HEK293T (cell line): ENCODE results near the gene VASP.

ENCODE experiments used
- BHLHE40 ChIP-seq: fragments of 450-650 bp; IDR thresholded peaks from 2 replicates; pipeline ENCODE4 v1.6.1; 2016; ENCODE audit warnings: mild to moderate bottlenecking, moderate library complexity, borderline replicate concordance
- ELF4 ChIP-seq: fragments of 450-650 bp; IDR thresholded peaks from 2 replicates; pipeline ENCODE4 v1.6.1; 2017; ENCODE audit warnings: antibody characterized with exemption
- FOXA1 ChIP-seq: fragments of 450-650 bp; IDR thresholded peaks from 2 replicates; pipeline ENCODE4 v1.6.1; 2016; ENCODE audit warnings: mild to moderate bottlenecking
- FOXM1 ChIP-seq: fragments of 450-650 bp; IDR thresholded peaks from 2 replicates; pipeline ENCODE4 v1.6.1; 2017; ENCODE audit warnings: mild to moderate bottlenecking, borderline replicate concordance
- HDGF ChIP-seq: fragments of 450-650 bp; IDR thresholded peaks from 2 replicates; pipeline ENCODE4 v1.6.1; 2017; ENCODE audit warnings: antibody characterized with exemption, borderline replicate concordance
- LEF1 ChIP-seq: fragments of 450-650 bp; IDR thresholded peaks from 2 replicates; pipeline ENCODE4 v1.6.1; 2017; ENCODE audit warnings: mild to moderate bottlenecking, borderline replicate concordance
- NFRKB ChIP-seq: fragments of 450-650 bp; IDR thresholded peaks from 2 replicates; pipeline ENCODE4 v1.6.1; 2016; ENCODE audit warnings: mild to moderate bottlenecking, moderate library complexity
- SP1 ChIP-seq: fragments of 450-650 bp; IDR thresholded peaks from 2 replicates; pipeline ENCODE4 v1.6.1; 2017
- SUZ12 ChIP-seq: fragments of 450-650 bp; IDR thresholded peaks from 2 replicates; pipeline ENCODE4 v1.6.1; 2016; ENCODE audit warnings: mild to moderate bottlenecking
- TARDBP ChIP-seq: fragments of 450-650 bp; IDR thresholded peaks from 2 replicates; pipeline ENCODE4 v1.6.1; 2016

- TF ChIP-seq NFRKB (no peak), FOXA1 (no peak), HDGF (no peak), SUZ12 (no peak), FOXM1 (no peak), BHLHE40 (no peak), SP1 (no peak), TARDBP (no peak), ELF4 (no peak), LEF1 (no peak)
Observed at GRCh38 chr19:45502111-45502510, 5.2 kb upstream of the VASP start.
